ENCODE measurements around the gene GSG1L. TPM values are rescaled to one million over a fixed set of nuclear protein-coding genes. Genes with fewer than 3 reads are reported as not detected.

The GSG1L gene
- not detected for total RNA-seq

DNA sequence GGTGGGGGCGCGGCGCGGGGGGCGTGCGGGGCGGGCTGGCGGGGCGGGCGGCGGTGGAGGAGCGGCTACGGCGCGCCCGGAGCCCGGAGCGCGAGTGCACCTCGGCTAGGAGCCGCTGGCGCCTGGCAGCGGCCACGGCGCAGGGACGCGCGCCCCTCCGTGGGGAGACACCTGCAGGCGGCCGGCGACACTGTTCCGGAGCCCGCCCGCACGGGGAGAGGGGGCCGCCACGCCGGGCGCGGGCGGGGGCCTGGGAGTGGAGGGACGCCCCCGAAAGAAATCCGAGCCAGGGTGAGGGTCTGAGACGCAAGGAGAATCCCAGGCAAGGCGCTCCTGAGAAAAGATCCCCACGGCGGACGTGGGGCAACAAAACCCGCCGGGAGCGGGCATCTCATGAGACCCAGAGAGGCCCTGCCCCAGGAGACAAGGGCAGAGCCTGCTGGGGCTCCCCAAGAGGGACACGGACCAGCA lies at the start of gene GSG1L:
GSG1L (minus strand) TSS at position 124 of the 471 bp plus-strand sequence. CDS start 290 bp downstream, outside the sequence.
- H3K4me3 Mint-ChIP-seq = no peak within 1 kb of the TSS
- ChIA-PET CTCF (interaction anchor here (0.6 to 2.2 kb wide), 3 partner anchors 19 to 155 kb away, joined by 3 to 6 read pairs (median 3); no protein-coding TSS in a partner anchor), POLR2A (no interaction called here)
- no peaks in the 10 kb centered on the region for H3K9me3 Mint-ChIP-seq (ENCODE audit: low read depth)
- peaks cover 3% of the 10 kb centered on the region for H3K4me1 Mint-ChIP-seq
- intact Hi-C loops (cut with DNase I, micrococcal nuclease) = no loop called here
- H3K27me3 Mint-ChIP-seq = peaks cover 42% of the 10 kb centered on the region
- ATAC-seq (peak; percentile 30), DNase-seq (peak; percentile 26)
- H3K27ac Mint-ChIP-seq = no peak within 1 kb of the TSS
- no peaks in the 10 kb centered on the region for H3K36me3 Mint-ChIP-seq (ENCODE audit: low read depth)

DNA sequence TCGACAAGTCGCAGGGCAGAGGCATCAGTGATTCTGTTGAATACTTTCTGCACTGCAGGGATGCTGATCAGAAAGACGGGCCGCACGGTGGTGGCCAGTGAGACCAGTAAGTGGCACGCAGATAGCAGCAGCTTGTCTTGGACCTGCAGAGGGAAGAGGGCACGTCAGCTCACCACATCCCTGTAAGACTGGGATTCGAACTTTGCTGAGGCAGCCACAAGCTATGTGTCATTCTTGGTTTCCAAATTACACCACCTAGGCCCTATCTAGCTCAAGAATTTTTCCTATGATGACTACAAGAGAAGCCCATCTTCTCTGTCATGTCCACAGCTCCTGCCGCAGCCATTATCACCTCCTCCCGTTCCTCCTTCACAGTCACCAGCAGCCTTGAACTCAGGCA lies 49.4 kb upstream of the GSG1L start:
- Mint-ChIP-seq H3K4me3 (no peak overlapping the region), H3K36me3 (ENCODE audit: low read depth) (peaks cover 65% of the 10 kb centered on the region), H3K27ac (peak overlapping the region; percentile 79), H3K4me1 (peaks cover 26% of the 10 kb centered on the region), H3K27me3 (no peaks in the 10 kb centered on the region), H3K9me3 (ENCODE audit: low read depth) (no peaks in the 10 kb centered on the region)
- CTCF ChIA-PET = interaction anchor here (1.3 to 1.5 kb wide), 2 partner anchors 19 to 105 kb away, joined by 7 to 9 read pairs; no protein-coding TSS in a partner anchor
- peak; percentile 62 for DNase-seq
- intact Hi-C loops (cut with DNase I, micrococcal nuclease) = loop anchor here in 1 of 2 experiments (1.0 kb wide), 1 partner anchor 40 kb away; no protein-coding TSS in a partner anchor
- ATAC-seq = peak; percentile 95
- POLR2A ChIA-PET = interaction anchor here (1.7 kb wide), 1 partner anchor 28 kb away, joined by 7 read pairs; no protein-coding TSS in a partner anchor

DNA sequence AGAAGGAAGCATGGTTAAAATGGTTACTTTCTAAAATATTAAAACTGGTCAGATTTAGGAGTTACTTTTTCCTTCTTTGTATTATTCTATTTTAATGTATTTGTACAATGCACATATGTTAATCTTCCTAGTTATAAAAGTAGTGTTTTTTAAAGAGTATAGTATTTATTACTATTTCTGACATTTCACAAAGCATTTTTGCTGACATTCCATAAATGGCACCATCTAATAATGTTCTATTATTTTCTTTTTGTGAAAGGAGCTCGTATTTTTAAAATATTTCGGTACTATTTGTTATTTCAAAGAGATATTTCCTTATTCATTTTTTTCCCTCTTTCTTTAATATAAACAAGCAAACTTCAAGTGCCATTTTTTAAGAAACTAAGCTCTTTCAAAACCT lies 47.5 kb upstream of the GSG1L start:
- ChIA-PET POLR2A (no interaction called here), CTCF (interaction anchor here (0.5 to 1.7 kb wide), 4 partner anchors 10 to 40 kb away, joined by 3 to 5 read pairs (median 4); no protein-coding TSS in a partner anchor)
- peaks cover 24% of the 10 kb centered on the region for H3K4me1 Mint-ChIP-seq
- H3K27ac Mint-ChIP-seq = peak overlapping the region; percentile 79
- no peak overlapping the region for H3K4me3 Mint-ChIP-seq
- no peaks in the 10 kb centered on the region for H3K9me3 Mint-ChIP-seq (ENCODE audit: low read depth)
- no peaks in the 10 kb centered on the region for H3K27me3 Mint-ChIP-seq
- no peak for ATAC-seq
- intact Hi-C loops (cut with DNase I, micrococcal nuclease) = no loop called here
- no peak for DNase-seq
- H3K36me3 Mint-ChIP-seq (ENCODE audit: low read depth) = peaks cover 74% of the 10 kb centered on the region

- no peaks in the 10 kb centered on the region for H3K9me3 Mint-ChIP-seq (ENCODE audit: low read depth)
- DNase-seq (no peak), ATAC-seq (no peak)
- intact Hi-C loops (cut with DNase I, micrococcal nuclease) = no loop called here
- H3K27ac Mint-ChIP-seq = peak overlapping the region; percentile 79
- no peak overlapping the region for H3K4me3 Mint-ChIP-seq
- H3K4me1 Mint-ChIP-seq = peaks cover 24% of the 10 kb centered on the region
- ChIA-PET CTCF (interaction anchor here (0.5 to 1.7 kb wide), 5 partner anchors 10 to 126 kb away, joined by 3 to 7 read pairs (median 4); no protein-coding TSS in a partner anchor), POLR2A (no interaction called here)
- no peaks in the 10 kb centered on the region for H3K27me3 Mint-ChIP-seq
- H3K36me3 Mint-ChIP-seq (ENCODE audit: low read depth) = peaks cover 74% of the 10 kb centered on the region
Measured at GRCh38 chr16:28110479-28110878, 47.0 kb upstream of the GSG1L start.

GRCh38 chr16:28110074-28110473 lies 46.6 kb upstream of the GSG1L start:
- no peak for ATAC-seq
- peaks cover 74% of the 10 kb centered on the region for H3K36me3 Mint-ChIP-seq (ENCODE audit: low read depth)
- DNase-seq = no peak
- no peak overlapping the region for H3K4me3 Mint-ChIP-seq
- ChIA-PET CTCF (interaction anchor here (0.7 to 1.7 kb wide), 5 partner anchors 10 to 159 kb away, joined by 3 to 7 read pairs (median 4); no protein-coding TSS in a partner anchor), POLR2A (no interaction called here)
- peak overlapping the region; percentile 79 for H3K27ac Mint-ChIP-seq
- intact Hi-C loops (cut with DNase I, micrococcal nuclease) = no loop called here
- no peaks in the 10 kb centered on the region for H3K27me3 Mint-ChIP-seq
- peaks cover 24% of the 10 kb centered on the region for H3K4me1 Mint-ChIP-seq
- H3K9me3 Mint-ChIP-seq (ENCODE audit: low read depth) = no peaks in the 10 kb centered on the region

DNA sequence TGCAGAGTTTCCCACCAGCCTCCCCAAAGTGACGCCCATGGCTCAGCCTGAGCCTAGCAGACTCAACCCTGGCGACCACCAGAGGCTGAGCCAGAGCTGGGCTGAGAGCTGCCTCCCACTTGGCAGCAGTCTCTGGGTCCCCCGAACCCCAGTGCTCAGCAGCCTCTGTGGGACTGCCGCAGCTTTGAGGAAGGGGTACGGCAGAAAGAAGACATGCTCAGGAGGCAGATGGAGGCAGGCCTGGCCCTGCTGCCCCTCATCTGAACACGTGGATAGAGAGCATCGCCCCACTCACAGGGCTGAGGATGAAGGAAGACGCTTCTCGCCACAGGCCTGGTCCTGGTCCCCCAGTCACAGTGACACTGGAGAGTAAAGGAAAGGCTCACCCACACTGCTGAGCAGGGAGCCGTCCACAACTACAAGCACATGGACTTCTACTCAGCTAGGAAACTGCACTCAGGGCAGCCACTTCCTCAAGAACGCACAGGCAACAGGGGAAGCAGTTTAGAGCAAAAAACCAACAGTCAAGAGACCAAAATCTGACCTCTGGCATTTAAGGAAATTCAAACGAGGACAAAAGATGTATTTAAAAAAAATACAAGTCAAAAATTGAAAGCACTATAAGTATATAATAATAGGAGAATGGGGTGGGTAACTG lies 45.2 kb upstream of the GSG1L start:
- peaks cover 24% of the 10 kb centered on the region for H3K4me1 Mint-ChIP-seq
- peaks cover 79% of the 10 kb centered on the region for H3K36me3 Mint-ChIP-seq (ENCODE audit: low read depth)
- CTCF ChIA-PET = no interaction called here
- POLR2A ChIA-PET = no interaction called here
- ATAC-seq (no peak), DNase-seq (no peak)
- H3K27me3 Mint-ChIP-seq = no peaks in the 10 kb centered on the region
- intact Hi-C loops (cut with DNase I, micrococcal nuclease) = no loop called here
- H3K27ac Mint-ChIP-seq = peak overlapping the region; percentile 10
- H3K9me3 Mint-ChIP-seq (ENCODE audit: low read depth) = no peaks in the 10 kb centered on the region
- H3K4me3 Mint-ChIP-seq = no peak overlapping the region

GRCh38 chr16:28107232-28107631 lies 43.7 kb upstream of the GSG1L start:
- peaks cover 11% of the 10 kb centered on the region for H3K4me1 Mint-ChIP-seq
- H3K9me3 Mint-ChIP-seq (ENCODE audit: low read depth) = no peaks in the 10 kb centered on the region
- no peak overlapping the region for H3K4me3 Mint-ChIP-seq
- H3K27me3 Mint-ChIP-seq = no peaks in the 10 kb centered on the region
- ATAC-seq = no peak
- no peak for DNase-seq
- H3K36me3 Mint-ChIP-seq (ENCODE audit: low read depth) = peaks cover 80% of the 10 kb centered on the region
- H3K27ac Mint-ChIP-seq = no peak overlapping the region
- intact Hi-C loops (cut with DNase I, micrococcal nuclease) = no loop called here
- CTCF ChIA-PET = interaction anchor here (0.6 kb wide), 1 partner anchor 46 kb away, joined by 3 read pairs; no protein-coding TSS in a partner anchor
- POLR2A ChIA-PET = no interaction called here

- H3K4me3 Mint-ChIP-seq = no peak overlapping the region
- H3K9me3 Mint-ChIP-seq (ENCODE audit: low read depth) = no peaks in the 10 kb centered on the region
- H3K27me3 Mint-ChIP-seq = no peaks in the 10 kb centered on the region
- no peak overlapping the region for H3K27ac Mint-ChIP-seq
- DNase-seq (no peak), ATAC-seq (no peak)
- H3K4me1 Mint-ChIP-seq = peaks cover 10% of the 10 kb centered on the region
- ChIA-PET CTCF (no interaction called here), POLR2A (no interaction called here)
- intact Hi-C loops (cut with DNase I, micrococcal nuclease) = no loop called here
- H3K36me3 Mint-ChIP-seq (ENCODE audit: low read depth) = peaks cover 80% of the 10 kb centered on the region
Measured at GRCh38 chr16:28106467-28107215, 43.1 kb upstream of the GSG1L start.

DNA sequence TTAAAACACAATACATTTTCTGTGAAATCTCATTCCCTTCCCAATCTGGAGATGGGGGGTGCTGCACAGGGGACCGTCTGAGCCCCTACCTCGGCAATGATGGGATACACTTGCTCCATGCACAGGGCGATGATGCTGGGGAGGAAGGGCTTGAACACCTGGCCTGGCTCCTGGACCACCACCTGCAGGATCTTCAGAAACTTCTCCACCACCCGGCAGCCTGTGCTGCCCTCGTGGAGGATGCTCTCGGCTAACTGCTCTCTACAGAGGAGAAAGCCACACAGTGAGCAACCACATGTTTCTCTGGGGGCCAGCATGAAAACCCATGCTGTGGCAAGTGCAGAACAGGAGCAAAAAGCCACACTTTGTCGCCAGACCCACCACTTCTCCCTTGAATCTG lies 42.4 kb upstream of the GSG1L start:
- Mint-ChIP-seq H3K27me3 (no peaks in the 10 kb centered on the region), H3K27ac (no peak overlapping the region), H3K4me1 (peaks cover 6% of the 10 kb centered on the region), H3K4me3 (no peak overlapping the region), H3K36me3 (ENCODE audit: low read depth) (peaks cover 77% of the 10 kb centered on the region), H3K9me3 (ENCODE audit: low read depth) (no peaks in the 10 kb centered on the region)
- no peak for DNase-seq
- POLR2A ChIA-PET = no interaction called here
- intact Hi-C loops (cut with DNase I, micrococcal nuclease) = no loop called here
- ATAC-seq = no peak
- CTCF ChIA-PET = no interaction called here

GRCh38 chr16:28105297-28105696 lies 41.8 kb upstream of the GSG1L start:
- no peaks in the 10 kb centered on the region for H3K27me3 Mint-ChIP-seq
- no peak overlapping the region for H3K4me3 Mint-ChIP-seq
- H3K9me3 Mint-ChIP-seq (ENCODE audit: low read depth) = no peaks in the 10 kb centered on the region
- CTCF ChIA-PET = no interaction called here
- H3K36me3 Mint-ChIP-seq (ENCODE audit: low read depth) = peaks cover 78% of the 10 kb centered on the region
- H3K4me1 Mint-ChIP-seq = peaks cover under 1% of the 10 kb centered on the region
- intact Hi-C loops (cut with DNase I, micrococcal nuclease) = no loop called here
- DNase-seq (no peak), ATAC-seq (no peak)
- POLR2A ChIA-PET = no interaction called here
- H3K27ac Mint-ChIP-seq = no peak overlapping the region

DNA sequence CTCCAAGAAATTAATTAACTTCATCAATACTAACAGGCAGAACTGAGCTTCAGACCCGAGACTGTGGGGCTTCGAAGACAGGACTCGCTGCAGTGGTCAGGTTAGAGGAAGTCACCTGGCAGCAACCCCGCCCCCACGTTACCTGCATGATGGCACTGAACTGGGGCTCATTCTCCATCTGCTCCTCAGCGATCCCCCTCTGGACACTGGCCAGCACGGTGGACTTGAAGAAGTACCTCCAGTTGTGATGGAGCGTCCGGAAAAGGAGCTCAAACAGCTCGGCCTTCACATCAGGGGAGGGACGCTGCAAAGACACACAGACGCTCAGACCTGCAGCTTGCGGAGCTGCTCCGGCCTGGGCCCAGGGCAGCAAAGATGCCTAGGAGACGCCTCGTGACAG lies 40.9 kb upstream of the GSG1L start:
- peaks cover 81% of the 10 kb centered on the region for H3K36me3 Mint-ChIP-seq (ENCODE audit: low read depth)
- POLR2A ChIA-PET = interaction anchor here (0.6 kb wide), 1 partner anchor 64 kb away, joined by 5 read pairs; no protein-coding TSS in a partner anchor
- H3K27me3 Mint-ChIP-seq = no peaks in the 10 kb centered on the region
- H3K27ac Mint-ChIP-seq = no peak overlapping the region
- H3K4me3 Mint-ChIP-seq = no peak overlapping the region
- CTCF ChIA-PET = no interaction called here
- no peaks in the 10 kb centered on the region for H3K9me3 Mint-ChIP-seq (ENCODE audit: low read depth)
- H3K4me1 Mint-ChIP-seq = no peaks in the 10 kb centered on the region
- no peak for ATAC-seq
- DNase-seq = no peak
- intact Hi-C loops (cut with DNase I, micrococcal nuclease) = no loop called here

All from activated CD4-positive, alpha-beta T cell treated with anti-CD3 and anti-CD28 coated beads for 36 hours (primary cell).